Parathyroid adenoma (tissue), 2 donors: ENCODE results near the gene RPL29.

ENCODE experiments used
- H2AFZ ChIP-seq: fragments of 300-600 bp; sonication (generic); one replicate; pipeline ENCODE4 v1.7.0; 2017; ENCODE audit warnings: antibody characterized with exemption, mild to moderate bottlenecking
- H3K27ac ChIP-seq: fragments of 300-600 bp; sonication (generic); one replicate; pipeline ENCODE4 v1.7.0; 2017
- H3K27me3 ChIP-seq: fragments of 300-600 bp; sonication (generic); one replicate; pipeline ENCODE4 v1.7.0; 2017; ENCODE audit warnings: low read length; ENCODE audit not compliant: control insufficient read depth, insufficient read depth
- H3K36me3 ChIP-seq: fragments of 300-600 bp; sonication (generic); one replicate; pipeline ENCODE4 v1.7.0; 2017; ENCODE audit warnings: low read length; ENCODE audit not compliant: control insufficient read depth, insufficient read depth
- H3K4me1 ChIP-seq: fragments of 300-600 bp; sonication (generic); one replicate; pipeline ENCODE4 v1.7.0; 2017; ENCODE audit warnings: control low read depth
- H3K4me2 ChIP-seq: fragments of 300-600 bp; sonication (generic); one replicate; pipeline ENCODE4 v1.7.0; 2017; ENCODE audit warnings: low read length
- H3K4me3 ChIP-seq: fragments of 300-600 bp; sonication (generic); one replicate; pipeline ENCODE4 v1.7.0; 2017; ENCODE audit warnings: low read depth, low read length
- H3K79me2 ChIP-seq: fragments of 300-600 bp; sonication (generic); one replicate; pipeline ENCODE4 v1.7.0; 2017; ENCODE audit warnings: control low read depth
- H3K9ac ChIP-seq: fragments of 300-600 bp; sonication (generic); one replicate; pipeline ENCODE4 v1.7.0; 2017; ENCODE audit warnings: mild to moderate bottlenecking
- H3K9me3 ChIP-seq: fragments of 300-600 bp; sonication (generic); one replicate; pipeline ENCODE4 v1.7.0; 2017; ENCODE audit warnings: low read length; ENCODE audit not compliant: control insufficient read depth
- CTCF ChIP-seq: fragments of 300-600 bp; sonication (generic); IDR thresholded peaks from one replicate; pipeline ENCODE4 v1.7.0; 2017; ENCODE audit warnings: antibody characterized with exemption, mild to moderate bottlenecking
- donor health status: primary hyperparathyroidism.

RPL29 gene

GRCh38 chr3:51954713-51955112, 41.0 kb downstream of the RPL29 start:
- H3K79me2 ChIP-seq: no peaks in the 10 kb centered on the region
- no peak overlapping the region for H3K27ac ChIP-seq
- no peak overlapping the region for H2AFZ ChIP-seq
- no peak overlapping the region for H3K4me3 ChIP-seq
- no peak for TF ChIP-seq CTCF
- no peaks in the 10 kb centered on the region for H3K36me3 ChIP-seq
- no peaks in the 10 kb centered on the region for H3K9me3 ChIP-seq
- H3K4me2 ChIP-seq: no peak overlapping the region
- peaks cover 15% of the 10 kb centered on the region for H3K4me1 ChIP-seq
- H3K9ac ChIP-seq: no peak overlapping the region
- H3K27me3 ChIP-seq: no peaks in the 10 kb centered on the region

- no peaks in the 10 kb centered on the region for H3K79me2 ChIP-seq
- no peaks in the 10 kb centered on the region for H3K9me3 ChIP-seq
- peaks cover 15% of the 10 kb centered on the region for H3K4me1 ChIP-seq
- peak overlapping the region; percentile 38 for H3K27ac ChIP-seq
- no peak overlapping the region for H3K4me2 ChIP-seq
- H3K4me3 ChIP-seq: no peak overlapping the region
- no peaks in the 10 kb centered on the region for H3K27me3 ChIP-seq
- TF ChIP-seq CTCF: no peak
- H2AFZ ChIP-seq: no peak overlapping the region
- no peaks in the 10 kb centered on the region for H3K36me3 ChIP-seq
- no peak overlapping the region for H3K9ac ChIP-seq
Observed at GRCh38 chr3:51954105-51954504, 41.6 kb downstream of the RPL29 start.

GRCh38 chr3:51953445-51953844, 42.2 kb downstream of the RPL29 start:
- Histone ChIP-seq H3K36me3 (no peaks in the 10 kb centered on the region), H3K4me1 (peaks cover 15% of the 10 kb centered on the region), H3K9me3 (no peaks in the 10 kb centered on the region), H2AFZ (no peak overlapping the region), H3K27me3 (no peaks in the 10 kb centered on the region), H3K27ac (peak overlapping the region; percentile 38), H3K9ac (no peak overlapping the region), H3K79me2 (no peaks in the 10 kb centered on the region), H3K4me3 (no peak overlapping the region), H3K4me2 (no peak overlapping the region)
- TF ChIP-seq CTCF: no peak

GRCh38 chr3:51950899-51951298, 44.8 kb downstream of the RPL29 start:
- no peak overlapping the region for H3K4me3 ChIP-seq
- H3K9me3 ChIP-seq: no peaks in the 10 kb centered on the region
- no peaks in the 10 kb centered on the region for H3K27me3 ChIP-seq
- no peaks in the 10 kb centered on the region for H3K79me2 ChIP-seq
- no peak overlapping the region for H3K4me2 ChIP-seq
- no peak overlapping the region for H2AFZ ChIP-seq
- no peak for TF ChIP-seq CTCF
- H3K9ac ChIP-seq: no peak overlapping the region
- H3K36me3 ChIP-seq: no peaks in the 10 kb centered on the region
- no peak overlapping the region for H3K27ac ChIP-seq
- peaks cover 10% of the 10 kb centered on the region for H3K4me1 ChIP-seq

GRCh38 chr3:51949121-51949520, 46.6 kb downstream of the RPL29 start:
- H3K9me3 ChIP-seq: no peaks in the 10 kb centered on the region
- H3K27me3 ChIP-seq: no peaks in the 10 kb centered on the region
- H3K4me2 ChIP-seq: no peak overlapping the region
- H3K4me3 ChIP-seq: no peak overlapping the region
- no peak overlapping the region for H3K27ac ChIP-seq
- no peak overlapping the region for H2AFZ ChIP-seq
- no peak for TF ChIP-seq CTCF
- H3K4me1 ChIP-seq: peaks cover 10% of the 10 kb centered on the region
- H3K79me2 ChIP-seq: no peaks in the 10 kb centered on the region
- H3K36me3 ChIP-seq: no peaks in the 10 kb centered on the region
- no peak overlapping the region for H3K9ac ChIP-seq
